HepG2 (cell line): ENCODE results near the gene TRNP1. TPM values are rescaled to one million over a fixed set of nuclear protein-coding genes. Genes with fewer than 3 reads are reported as not detected.
A peak's percentile ranks its signal among the peaks of the same experiment; 100 is the strongest.

Experiments used
- CEBPG ChIP-seq: IDR thresholded peaks from 2 replicates; pipeline ENCODE4 v1.6.1; 2016
- FOXJ3 ChIP-seq: sonication (generic); formaldehyde crosslinking; IDR thresholded peaks from 2 replicates; pipeline ENCODE4 v1.4.0; 2020; ENCODE audit warnings: missing genetic modification reagents, mild to moderate bottlenecking, borderline replicate concordance
- HES4 ChIP-seq: sonication (generic); formaldehyde crosslinking; IDR thresholded peaks from 2 replicates; pipeline ENCODE4 v1.9.0; 2021; ENCODE audit warnings: mild to moderate bottlenecking, missing genetic modification reagents, borderline replicate concordance
- HOXA5 ChIP-seq: sonication (generic); formaldehyde crosslinking; IDR thresholded peaks from 2 replicates; pipeline ENCODE4 v1.4.0; 2020; ENCODE audit warnings: missing genetic modification reagents
- JARID2 ChIP-seq: sonication (generic); formaldehyde crosslinking; IDR thresholded peaks from 2 replicates; pipeline ENCODE4 v1.8.1; 2023; ENCODE audit warnings: missing genetic modification reagents, inconsistent platforms; ENCODE audit not compliant: insufficient replicate concordance
- KDM5A ChIP-seq: fragments of 200-600 bp; sonication (generic); IDR thresholded peaks from 2 replicates; pipeline ENCODE4 v1.7.0; 2018; ENCODE audit warnings: antibody characterized with exemption, mild to moderate bottlenecking, low read length, borderline replicate concordance
- MBD4 ChIP-seq: IDR thresholded peaks from 2 replicates; pipeline ENCODE4 v1.6.1; 2012; ENCODE audit warnings: low read length, inconsistent platforms, borderline replicate concordance
- MBNL3 ChIP-seq: fragments of 250-450 bp; sonication (Bioruptor Pico); conservative IDR thresholded peaks from 2 replicates; pipeline ENCODE4 v1.8.0; 2022; ENCODE audit warnings: mild to moderate bottlenecking, inconsistent platforms
- MED1 ChIP-seq: sonication (generic); formaldehyde crosslinking; IDR thresholded peaks from 2 replicates; pipeline ENCODE4 v1.4.0; 2020; ENCODE audit warnings: missing genetic modification reagents
- MTA1 ChIP-seq: sonication (generic); formaldehyde crosslinking; IDR thresholded peaks from 2 replicates; pipeline ENCODE4 v1.4.0; 2020; ENCODE audit warnings: missing genetic modification reagents, mild to moderate bottlenecking, borderline replicate concordance
- MTA3 ChIP-seq: sonication (generic); formaldehyde crosslinking; IDR thresholded peaks from 2 replicates; pipeline ENCODE4 v1.4.0; 2020; ENCODE audit warnings: missing genetic modification reagents
- NAIF1 ChIP-seq: sonication (generic); formaldehyde crosslinking; IDR thresholded peaks from 2 replicates; pipeline ENCODE4 v1.5.0; 2020; ENCODE audit warnings: mild to moderate bottlenecking, missing genetic modification reagents, borderline replicate concordance
- NCOA2 ChIP-seq: sonication (generic); formaldehyde crosslinking; IDR thresholded peaks from 2 replicates; pipeline ENCODE4 v1.8.0; 2022; ENCODE audit warnings: inconsistent platforms
- PITX1 ChIP-seq: sonication (generic); formaldehyde crosslinking; IDR thresholded peaks from 2 replicates; pipeline ENCODE4 v1.5.1; 2020; ENCODE audit warnings: mild to moderate bottlenecking, missing genetic modification reagents
- REL ChIP-seq: sonication (generic); formaldehyde crosslinking; conservative IDR thresholded peaks from 2 replicates; pipeline ENCODE4 v1.8.0; 2022; ENCODE audit warnings: mild to moderate bottlenecking, missing genetic modification reagents, moderate library complexity
- TOE1 ChIP-seq: sonication (generic); formaldehyde crosslinking; IDR thresholded peaks from 2 replicates; pipeline ENCODE4 v1.4.0; 2020; ENCODE audit warnings: mild to moderate bottlenecking, missing genetic modification reagents
- ZIK1 ChIP-seq: sonication (generic); formaldehyde crosslinking; IDR thresholded peaks from 2 replicates; pipeline ENCODE4 v1.5.0; 2020; ENCODE audit warnings: mild to moderate bottlenecking, low read depth, missing genetic modification reagents, borderline replicate concordance
- ZKSCAN8 ChIP-seq: IDR thresholded peaks from 2 replicates; pipeline ENCODE4 v1.6.1; 2016; ENCODE audit warnings: borderline replicate concordance, missing genetic modification reagents, missing compliant biosample characterization
- ZNF230 ChIP-seq: sonication (generic); formaldehyde crosslinking; IDR thresholded peaks from 2 replicates; pipeline ENCODE4 v1.4.0; 2020; ENCODE audit warnings: mild to moderate bottlenecking, missing genetic modification reagents
- ZNF367 ChIP-seq: sonication (generic); formaldehyde crosslinking; IDR thresholded peaks from 2 replicates; pipeline ENCODE4 v1.4.0; 2020; ENCODE audit warnings: missing genetic modification reagents, borderline replicate concordance
- ZNF546 ChIP-seq: sonication (generic); formaldehyde crosslinking; conservative IDR thresholded peaks from 2 replicates; pipeline ENCODE4 v1.8.1; 2023; ENCODE audit warnings: mild to moderate bottlenecking, missing genetic modification reagents
- ZNF557 ChIP-seq: sonication (generic); formaldehyde crosslinking; IDR thresholded peaks from 2 replicates; pipeline ENCODE4 v1.4.0; 2020; ENCODE audit warnings: missing genetic modification reagents
- ZNF788 ChIP-seq: sonication (generic); formaldehyde crosslinking; IDR thresholded peaks from 2 replicates; pipeline ENCODE4 v1.5.0; 2020; ENCODE audit warnings: mild to moderate bottlenecking, missing genetic modification reagents, borderline replicate concordance
- polyA plus RNA-seq, 8 experiments: library from polyadenylated mRNA; depleted of rRNA in 3 of 8; stranded (reverse) in 7 of 8; unstranded in 1 of 8; fragments of >200 nt; fragmentation: Illumina TruSeq in 4 of 8; extraction: Trizol in 4 of 8; gene quantifications; 2 replicates each; pipeline versions ENCODE4 v1.2.1 to v1.2.3, GENCODE V29; 2011 to 2016; ENCODE audit warnings: low read depth in 4 of 8, missing spikeins in 1 of 8, mixed read lengths in 1 of 8; ENCODE audit not compliant: insufficient read depth in 1 of 8
- total RNA-seq, 5 experiments: library from RNA; depleted of rRNA; stranded (reverse); fragments of >200 nt; fragmentation: Illumina TruSeq; extraction: Trizol; gene quantifications; 2 replicates each; pipeline ENCODE4 v1.2.3, GENCODE V29; 2016; ENCODE audit warnings: low read depth in 1 of 5
- TF ChIP-seq, protein P1 (sequence below): sonication (generic); formaldehyde crosslinking; conservative IDR thresholded peaks from 2 replicates; pipeline ENCODE4 v1.8.0; 2022; ENCODE audit warnings: mild to moderate bottlenecking, moderate library complexity, missing genetic modification reagents
- TF ChIP-seq, protein P2 (sequence below): sonication (generic); formaldehyde crosslinking; IDR thresholded peaks from 2 replicates; pipeline ENCODE4 v1.5.0; 2020; ENCODE audit warnings: mild to moderate bottlenecking, missing genetic modification reagents, borderline replicate concordance
- TF ChIP-seq, protein P3 (sequence below): sonication (generic); formaldehyde crosslinking; IDR thresholded peaks from 2 replicates; pipeline ENCODE4 v1.8.1; 2023; ENCODE audit warnings: mild to moderate bottlenecking, moderate library complexity, missing genetic modification reagents

Gene TRNP1
- total and polyA plus RNA-seq, 2 of the 13 experiments (the other 11 are each of a cell fraction or from before 2014, with no cell fraction given): 42.0 to 158 TPM

DNA sequence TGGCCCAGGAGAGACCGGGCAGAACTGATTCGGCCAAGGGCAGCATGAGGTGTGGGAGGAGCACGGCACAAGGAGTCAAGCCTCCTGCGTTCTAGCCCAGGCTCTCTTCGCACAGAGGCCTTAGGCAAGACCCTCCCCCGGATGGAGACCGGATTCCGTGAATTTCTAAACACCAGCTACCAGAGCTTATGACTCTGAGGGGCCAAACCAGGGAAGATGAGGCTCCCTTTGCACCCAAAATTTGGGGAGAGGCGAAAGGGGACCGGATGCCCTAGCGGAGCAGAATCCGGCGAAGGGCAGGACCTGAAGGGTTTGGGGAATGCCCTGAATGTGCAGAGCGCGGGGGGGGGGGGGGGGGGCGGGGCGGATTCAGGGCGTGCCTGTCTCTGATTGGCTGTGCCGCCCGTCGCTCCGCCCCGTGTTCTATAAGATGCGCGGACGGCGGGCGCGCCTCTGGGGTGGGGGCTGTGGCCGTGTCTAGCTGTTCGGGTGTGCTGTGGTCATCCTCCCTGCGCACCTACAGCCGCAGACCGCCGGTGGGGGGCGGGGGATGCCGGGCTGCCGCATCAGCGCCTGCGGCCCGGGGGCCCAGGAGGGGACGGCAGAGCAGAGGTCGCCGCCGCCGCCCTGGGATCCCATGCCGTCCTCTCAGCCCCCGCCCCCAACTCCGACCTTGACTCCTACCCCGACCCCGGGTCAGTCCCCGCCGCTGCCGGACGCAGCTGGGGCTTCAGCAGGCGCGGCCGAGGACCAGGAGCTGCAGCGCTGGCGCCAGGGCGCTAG, at the start of gene TRNP1 (continued):
- no peak; the same call in 1 of the 2 replicates for TF ChIP-seq ZKSCAN8 (CRISPR knock-in tag)
- no peak for TF ChIP-seq ZNF367
- TF ChIP-seq MTA3 (CRISPR knock-in tag): no peak
- TF ChIP-seq, protein P1, sequence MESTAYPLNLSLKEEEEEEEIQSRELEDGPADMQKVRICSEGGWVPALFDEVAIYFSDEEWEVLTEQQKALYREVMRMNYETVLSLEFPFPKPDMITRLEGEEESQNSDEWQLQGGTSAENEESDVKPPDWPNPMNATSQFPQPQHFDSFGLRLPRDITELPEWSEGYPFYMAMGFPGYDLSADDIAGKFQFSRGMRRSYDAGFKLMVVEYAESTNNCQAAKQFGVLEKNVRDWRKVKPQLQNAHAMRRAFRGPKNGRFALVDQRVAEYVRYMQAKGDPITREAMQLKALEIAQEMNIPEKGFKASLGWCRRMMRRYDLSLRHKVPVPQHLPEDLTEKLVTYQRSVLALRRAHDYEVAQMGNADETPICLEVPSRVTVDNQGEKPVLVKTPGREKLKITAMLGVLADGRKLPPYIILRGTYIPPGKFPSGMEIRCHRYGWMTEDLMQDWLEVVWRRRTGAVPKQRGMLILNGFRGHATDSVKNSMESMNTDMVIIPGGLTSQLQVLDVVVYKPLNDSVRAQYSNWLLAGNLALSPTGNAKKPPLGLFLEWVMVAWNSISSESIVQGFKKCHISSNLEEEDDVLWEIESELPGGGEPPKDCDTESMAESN (CRISPR knock-in tag): peak; percentile 69
- no peak for TF ChIP-seq MBD4
- peak; percentile 84; the same call in 1 of the 2 replicates for TF ChIP-seq ZNF788
- TF ChIP-seq, protein P2, sequence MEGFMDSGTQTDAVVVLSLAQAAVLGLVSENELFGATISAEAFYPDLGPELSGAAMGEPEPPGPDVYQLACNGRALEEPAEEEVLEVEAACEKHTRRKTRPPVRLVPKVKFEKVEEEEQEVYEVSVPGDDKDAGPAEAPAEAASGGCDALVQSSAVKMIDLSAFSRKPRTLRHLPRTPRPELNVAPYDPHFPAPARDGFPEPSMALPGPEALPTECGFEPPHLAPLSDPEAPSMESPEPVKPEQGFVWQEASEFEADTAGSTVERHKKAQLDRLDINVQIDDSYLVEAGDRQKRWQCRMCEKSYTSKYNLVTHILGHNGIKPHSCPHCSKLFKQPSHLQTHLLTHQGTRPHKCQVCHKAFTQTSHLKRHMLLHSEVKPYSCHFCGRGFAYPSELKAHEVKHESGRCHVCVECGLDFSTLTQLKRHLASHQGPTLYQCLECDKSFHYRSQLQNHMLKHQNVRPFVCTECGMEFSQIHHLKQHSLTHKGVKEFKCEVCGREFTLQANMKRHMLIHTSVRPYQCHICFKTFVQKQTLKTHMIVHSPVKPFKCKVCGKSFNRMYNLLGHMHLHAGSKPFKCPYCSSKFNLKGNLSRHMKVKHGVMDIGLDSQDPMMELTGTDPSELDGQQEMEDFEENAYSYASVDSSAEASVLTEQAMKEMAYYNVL: peak; percentile 67; the same call in 1 of the 2 replicates
- TF ChIP-seq ZNF546 (CRISPR knock-in tag): peak; percentile 70; the same call in 1 of the 2 replicates
- no peak for TF ChIP-seq PITX1
- no peak for TF ChIP-seq FOXJ3 (CRISPR knock-in tag)
- TF ChIP-seq TOE1 (CRISPR knock-in tag): no peak
- TF ChIP-seq JARID2 (CRISPR knock-in tag): no peak
- no peak for TF ChIP-seq ZNF557 (CRISPR knock-in tag)
- peak; percentile 94 for TF ChIP-seq MED1 (CRISPR knock-in tag)
- no peak for TF ChIP-seq KDM5A
- peak; percentile 78 for TF ChIP-seq NCOA2 (CRISPR knock-in tag)
- TF ChIP-seq, protein P3, sequence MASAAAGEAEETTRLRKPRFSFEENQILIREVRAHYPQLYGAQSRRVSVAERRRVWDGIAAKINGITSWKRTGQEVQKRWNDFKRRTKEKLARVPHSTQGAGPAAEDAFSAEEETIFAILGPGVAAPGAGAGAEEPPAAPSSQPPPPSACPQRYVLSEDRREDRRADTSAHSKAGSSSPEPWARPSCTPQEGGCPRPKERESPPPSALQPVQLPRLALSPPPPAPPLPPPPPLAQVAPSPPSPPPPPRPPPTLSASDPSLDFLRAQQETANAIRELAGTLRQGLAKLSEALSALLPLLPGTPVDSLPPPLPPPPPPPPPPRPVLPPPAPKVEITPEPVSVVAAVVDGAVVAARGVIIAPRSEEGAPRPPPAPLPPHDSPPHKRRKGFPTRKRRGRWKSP (CRISPR knock-in tag): peak; percentile 77
- TF ChIP-seq HOXA5 (CRISPR knock-in tag): peak; percentile 96
- peak; percentile 80; the same call in 1 of the 2 replicates for TF ChIP-seq REL (CRISPR knock-in tag)
- TF ChIP-seq HES4 (CRISPR knock-in tag): peak; percentile 18; the same call in 1 of the 2 replicates
- TF ChIP-seq NAIF1: peak; percentile 74; the same call in 1 of the 2 replicates
- TF ChIP-seq ZIK1 (CRISPR knock-in tag): peak; percentile 91
- TF ChIP-seq MTA1 (CRISPR knock-in tag): peak; percentile 76; the same call in 1 of the 2 replicates
- TF ChIP-seq CEBPG: peak; percentile 39; the same call in 1 of the 2 replicates
- TF ChIP-seq ZNF230 (CRISPR knock-in tag): no peak
- TF ChIP-seq MBNL3 (CRISPR knock-in tag): no peak
